GM19023 (cell line): ENCODE data around the gene KRTAP27-1.

Experiments
- ATAC-seq: cut with Tn5 transposase; IDR thresholded peaks from one replicate; pipeline ENCODE4 v1.9.1; 2021; ENCODE audit warnings: mild to moderate bottlenecking, moderate library complexity; ENCODE audit not compliant: unreplicated experiment

Gene KRTAP27-1, protein sequence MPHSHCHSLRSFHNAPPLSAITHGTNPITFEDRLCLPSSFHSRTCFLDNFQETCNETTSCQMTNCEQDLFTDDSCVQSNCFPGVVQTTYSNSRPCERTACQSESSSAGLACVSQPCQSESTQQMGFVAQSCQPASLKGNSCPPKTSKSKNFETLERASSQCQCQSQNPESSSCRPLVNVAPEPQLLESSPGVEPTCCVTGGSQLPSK

GRCh38 chr21:30337276-30337744 lies at the start of gene KRTAP27-1:
TSS of gene KRTAP27-1 (minus strand) at chr21:30337694. CDS start at chr21:30337668, 26 bp downstream.
- no peak for ATAC-seq

- no peak for ATAC-seq
These were observed 44.7 kb upstream of the KRTAP27-1 start for GRCh38 chr21:30382201-30382600.

- no peak for ATAC-seq
These were observed 34.8 kb upstream of the KRTAP27-1 start, which contains the start of gene KRTAP13-2 for GRCh38 chr21:30372139-30372770. TSS of gene KRTAP13-2 (minus strand) at chr21:30372271. CDS start at chr21:30372213, 58 bp downstream.

- no peak for ATAC-seq
These were observed 18.4 kb upstream of the KRTAP27-1 start for GRCh38 chr21:30355906-30356305.

GRCh38 chr21:30354308-30355005 lies 17.0 kb upstream of the KRTAP27-1 start:
- no peak for ATAC-seq

GRCh38 chr21:30351534-30351933 lies 14.0 kb upstream of the KRTAP27-1 start:
- ATAC-seq: no peak

GRCh38 chr21:30349572-30349971 lies 12.1 kb upstream of the KRTAP27-1 start:
- ATAC-seq: no peak

GRCh38 chr21:30348506-30348905 lies 11.0 kb upstream of the KRTAP27-1 start, which contains the start of gene KRTAP23-1:
TSS of gene KRTAP23-1 (minus strand) at chr21:30348606. CDS start at chr21:30348606, 0 bp downstream.
- no peak for ATAC-seq

DNA sequence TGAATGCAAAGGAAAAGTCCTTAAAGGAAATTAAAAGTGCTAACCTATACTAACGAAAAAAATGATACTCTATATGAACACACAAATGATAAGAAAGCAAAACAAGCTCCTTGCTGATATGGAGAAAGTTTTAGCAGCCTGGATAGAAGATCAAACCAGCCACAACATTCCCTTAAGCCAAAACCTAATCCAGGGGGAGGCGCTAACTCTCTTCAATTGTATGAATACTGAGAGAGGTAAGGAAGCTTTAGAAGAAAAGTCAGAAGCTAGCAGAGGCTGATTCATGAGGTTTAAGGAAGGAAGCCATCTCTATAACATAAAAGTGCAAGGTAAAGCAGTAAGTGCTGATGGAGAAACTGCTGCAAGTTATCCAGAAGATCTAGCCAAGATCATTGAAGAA lies 7.5 kb upstream of the KRTAP27-1 start:
- no peak for ATAC-seq

- no peak for ATAC-seq
These were observed 3.5 kb upstream of the KRTAP27-1 start for GRCh38 chr21:30340714-30341573.

DNA sequence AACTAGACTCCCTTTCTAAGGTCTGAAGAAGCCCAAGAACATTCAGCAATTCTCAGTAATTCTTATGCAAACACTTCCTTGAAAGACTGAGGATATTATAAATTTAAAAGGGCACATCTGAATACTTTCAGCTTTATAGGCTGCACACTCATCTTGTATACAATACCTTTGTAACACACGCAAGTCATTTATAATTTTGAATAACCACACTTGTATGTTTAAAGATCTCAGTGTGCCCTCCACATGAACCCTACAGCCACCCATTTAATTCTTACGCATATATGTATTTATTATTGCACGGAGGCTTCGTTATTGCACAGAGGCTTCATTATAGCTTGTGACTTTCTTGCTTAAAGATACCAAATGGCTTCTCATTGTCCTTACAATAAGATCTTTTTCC lies 1.2 kb upstream of the KRTAP27-1 start:
- no peak for ATAC-seq

GRCh38 chr21:30337772-30338171 lies 278 bp upstream of the KRTAP27-1 start:
- no peak for ATAC-seq

DNA sequence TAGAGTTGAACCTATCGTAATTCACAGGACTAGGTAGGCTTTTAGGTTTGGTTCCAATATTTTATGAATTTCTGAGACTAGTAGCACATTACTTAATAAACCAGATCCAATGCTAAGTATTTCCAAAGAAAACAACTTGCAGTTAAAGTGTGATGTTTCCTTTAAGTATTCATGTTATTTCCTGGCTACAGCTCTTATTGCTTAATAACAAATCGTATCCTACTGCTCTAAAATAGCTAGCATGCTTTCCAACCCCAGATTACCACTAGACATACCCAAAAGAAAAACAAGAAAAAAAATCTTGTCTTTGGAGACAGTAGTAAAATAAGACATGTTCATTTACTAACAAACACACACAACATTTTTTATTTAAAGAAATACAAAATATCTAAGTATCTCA lies 898 bp downstream of the KRTAP27-1 start:
- no peak for ATAC-seq

- ATAC-seq: no peak
These were observed 3.8 kb downstream of the KRTAP27-1 start for GRCh38 chr21:30333736-30334135.

- no peak for ATAC-seq
These were observed 4.8 kb downstream of the KRTAP27-1 start for GRCh38 chr21:30332681-30333080.

GRCh38 chr21:30329203-30329875 lies 8.2 kb downstream of the KRTAP27-1 start:
- ATAC-seq: no peak

GRCh38 chr21:30326390-30326789 lies 11.1 kb downstream of the KRTAP27-1 start:
- no peak for ATAC-seq

DNA sequence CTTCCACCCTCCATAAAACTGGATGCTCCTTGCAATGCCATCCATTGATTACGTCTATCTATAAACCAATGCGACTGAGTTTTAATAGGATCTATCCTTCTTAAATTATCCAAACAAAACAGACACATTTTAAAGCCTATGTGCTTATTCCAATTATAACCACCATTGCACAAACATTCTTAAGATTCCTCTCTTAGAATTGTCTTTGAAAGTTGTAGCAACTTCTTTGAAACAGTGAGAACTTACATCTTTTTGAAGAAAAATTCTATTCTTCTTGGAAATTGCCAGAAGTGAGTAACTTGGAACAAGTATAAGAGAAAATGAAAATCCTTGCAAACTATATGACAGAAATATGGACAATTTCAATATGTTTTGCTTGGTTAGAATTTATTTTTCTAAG lies 17.3 kb downstream of the KRTAP27-1 start, which contains the start of gene KRTAP26-1:
Gene KRTAP26-1, minus strand, starts transcription at position 101 of the 400 bp plus-strand sequence. CDS start 280 bp downstream, outside the sequence.
- ATAC-seq: no peak

- ATAC-seq: no peak
These were observed 21.8 kb downstream of the KRTAP27-1 start for GRCh38 chr21:30315701-30316100.

DNA sequence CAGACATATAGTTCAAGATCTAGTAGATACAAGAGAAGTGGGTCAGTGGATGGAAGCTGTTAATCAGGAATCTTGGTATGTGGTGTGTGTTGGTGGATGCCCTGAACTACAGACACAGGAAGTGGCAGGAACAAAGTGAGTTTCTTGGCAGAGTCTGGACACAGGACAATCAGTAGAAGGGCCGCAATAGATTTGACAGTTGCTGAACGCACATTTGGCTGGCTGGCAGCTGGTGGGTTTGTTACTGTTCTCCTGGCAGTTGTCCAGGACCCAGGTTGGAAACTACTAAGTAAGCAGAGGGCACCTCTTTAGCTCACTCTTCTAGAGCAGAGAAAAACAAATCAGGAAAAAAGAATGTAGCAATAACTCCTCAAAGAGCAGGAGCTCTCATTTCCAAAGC lies 30.6 kb downstream of the KRTAP27-1 start:
- ATAC-seq: no peak
